ENCODE results near the gene REC8. TPM values are rescaled to one million over a fixed set of nuclear protein-coding genes. Genes with fewer than 3 reads are reported as not detected.

The REC8 gene
- total and polyA plus RNA-seq, 2 of the 13 experiments (the other 11 are each of a cell fraction or from before 2014, with no cell fraction given), result 3.4 to 14.7 TPM

DNA sequence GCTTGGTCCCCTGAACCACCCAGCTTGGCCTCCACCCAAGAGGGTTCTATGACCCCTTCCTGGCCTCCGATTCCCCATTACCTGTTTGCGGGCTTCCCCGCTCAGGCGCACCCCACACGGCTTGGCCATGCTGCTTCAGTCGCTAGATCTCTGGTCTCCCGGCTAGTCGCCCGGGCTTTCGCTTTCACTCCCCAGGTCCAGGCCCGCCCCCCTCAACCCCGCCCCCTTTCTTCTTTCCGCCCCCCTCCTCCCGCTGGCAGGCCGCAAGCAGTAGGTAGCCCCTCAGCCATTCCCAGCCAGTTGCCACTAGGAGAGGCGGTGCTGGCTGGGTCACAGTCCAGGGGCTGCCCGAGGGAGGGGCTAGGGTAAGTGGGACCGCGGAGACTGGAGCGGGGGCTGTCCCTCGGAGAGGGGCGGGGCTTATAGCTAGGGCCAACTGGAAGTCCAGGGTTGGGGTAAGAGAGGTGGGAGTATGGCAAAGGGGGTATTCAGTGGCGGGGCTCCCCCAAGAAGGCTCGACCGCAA, 25.4 kb upstream of the REC8 start, which contains the start of gene PSME2 (continued):
- TF ChIP-seq CENPT (CRISPR knock-in tag; IDR thresholded peaks at IDR 0.05; ENCODE audit: low read depth), result no peak
- no peak for TF ChIP-seq RFX1 (IDR thresholded peaks at IDR 0.05)
- TF ChIP-seq CBX5 (CRISPR knock-in tag; IDR thresholded peaks at IDR 0.05; ENCODE audit: borderline replicate concordance), result no peak; the same call in 1 of the 2 replicates
- TF ChIP-seq NR2F2 (IDR thresholded peaks at IDR 0.05; ENCODE audit: borderline replicate concordance, low read depth), result no peak
- no peak for TF ChIP-seq ATM (IDR thresholded peaks at IDR 0.05; ENCODE audit: borderline replicate concordance)
- TF ChIP-seq HOXA7 (CRISPR knock-in tag; IDR thresholded peaks at IDR 0.05), result no peak
- TF ChIP-seq U2AF2 (IDR thresholded peaks at IDR 0.05; ENCODE audit: low read depth, low read length), result no peak
- TF ChIP-seq ZNF547 (CRISPR knock-in tag; IDR thresholded peaks at IDR 0.05), result peak; percentile 43; the same call in 1 of the 2 replicates
- TF ChIP-seq, protein P1, sequence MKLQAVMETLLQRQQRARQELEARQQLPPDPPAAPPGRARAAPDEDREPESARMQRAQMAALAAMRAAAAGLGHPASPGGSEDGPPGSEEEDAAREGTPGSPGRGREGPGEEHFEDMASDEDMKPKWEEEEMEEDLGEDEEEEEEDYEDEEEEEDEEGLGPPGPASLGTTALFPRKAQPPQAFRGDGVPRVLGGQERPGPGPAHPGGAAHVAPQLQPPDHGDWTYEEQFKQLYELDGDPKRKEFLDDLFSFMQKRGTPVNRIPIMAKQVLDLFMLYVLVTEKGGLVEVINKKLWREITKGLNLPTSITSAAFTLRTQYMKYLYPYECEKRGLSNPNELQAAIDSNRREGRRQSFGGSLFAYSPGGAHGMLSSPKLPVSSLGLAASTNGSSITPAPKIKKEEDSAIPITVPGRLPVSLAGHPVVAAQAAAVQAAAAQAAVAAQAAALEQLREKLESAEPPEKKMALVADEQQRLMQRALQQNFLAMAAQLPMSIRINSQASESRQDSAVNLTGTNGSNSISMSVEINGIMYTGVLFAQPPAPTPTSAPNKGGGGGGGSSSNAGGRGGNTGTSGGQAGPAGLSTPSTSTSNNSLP (IDR thresholded peaks at IDR 0.05; ENCODE audit: low read depth, low read length), result peak; percentile 44; the same call in 1 of the 2 replicates
- peak; percentile 51; the same call in 1 of the 2 replicates for TF ChIP-seq RAD21 (CRISPR knock-in tag; IDR thresholded peaks at IDR 0.05)
- TF ChIP-seq ZNF773 (CRISPR knock-in tag; IDR thresholded peaks at IDR 0.05; ENCODE audit: borderline replicate concordance), result no peak
- TF ChIP-seq RBAK (CRISPR knock-in tag; IDR thresholded peaks at IDR 0.05), result peak; percentile 78; the same call in 1 of the 2 replicates
- TF ChIP-seq, protein P2, sequence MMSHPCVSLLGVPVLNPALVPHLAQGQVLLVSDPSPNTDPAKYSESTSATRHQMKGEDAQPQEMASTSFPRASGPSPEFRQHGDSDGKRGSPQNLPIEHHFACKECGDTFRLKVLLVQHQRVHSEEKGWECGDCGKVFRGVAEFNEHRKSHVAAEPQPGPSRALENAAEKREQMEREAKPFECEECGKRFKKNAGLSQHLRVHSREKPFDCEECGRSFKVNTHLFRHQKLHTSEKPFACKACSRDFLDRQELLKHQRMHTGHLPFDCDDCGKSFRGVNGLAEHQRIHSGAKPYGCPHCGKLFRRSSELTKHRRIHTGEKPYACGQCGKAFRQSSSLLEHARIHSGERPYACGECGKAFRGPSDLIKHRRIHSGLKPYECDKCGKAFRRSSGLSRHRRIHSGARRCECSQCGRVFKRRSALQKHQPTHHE (CRISPR knock-in tag; IDR thresholded peaks at IDR 0.05; ENCODE audit: borderline replicate concordance), result peak; percentile 86; the same call in 1 of the 2 replicates
- TF ChIP-seq MZF1 (CRISPR knock-in tag; IDR thresholded peaks at IDR 0.05; ENCODE audit: borderline replicate concordance), result 0 out of 2 replicates have a peak, but pooled peaks have one; percentile 91
- TF ChIP-seq ARNT (IDR thresholded peaks at IDR 0.05), result no peak
- TF ChIP-seq ERF (CRISPR knock-in tag; IDR thresholded peaks at IDR 0.05), result peak; percentile 88; the same call in 1 of the 2 replicates
- TF ChIP-seq KDM6A (CRISPR knock-in tag; IDR thresholded peaks at IDR 0.05; ENCODE audit: low read depth), result peak; percentile 64; the same call in 1 of the 2 replicates
- TF ChIP-seq, protein P3, sequence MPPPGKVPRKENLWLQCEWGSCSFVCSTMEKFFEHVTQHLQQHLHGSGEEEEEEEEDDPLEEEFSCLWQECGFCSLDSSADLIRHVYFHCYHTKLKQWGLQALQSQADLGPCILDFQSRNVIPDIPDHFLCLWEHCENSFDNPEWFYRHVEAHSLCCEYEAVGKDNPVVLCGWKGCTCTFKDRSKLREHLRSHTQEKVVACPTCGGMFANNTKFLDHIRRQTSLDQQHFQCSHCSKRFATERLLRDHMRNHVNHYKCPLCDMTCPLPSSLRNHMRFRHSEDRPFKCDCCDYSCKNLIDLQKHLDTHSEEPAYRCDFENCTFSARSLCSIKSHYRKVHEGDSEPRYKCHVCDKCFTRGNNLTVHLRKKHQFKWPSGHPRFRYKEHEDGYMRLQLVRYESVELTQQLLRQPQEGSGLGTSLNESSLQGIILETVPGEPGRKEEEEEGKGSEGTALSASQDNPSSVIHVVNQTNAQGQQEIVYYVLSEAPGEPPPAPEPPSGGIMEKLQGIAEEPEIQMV (CRISPR knock-in tag; IDR thresholded peaks at IDR 0.05; ENCODE audit: low read depth), result no peak
- no peak for TF ChIP-seq ONECUT2 (CRISPR knock-in tag; IDR thresholded peaks at IDR 0.05)
- peak; percentile 91 for TF ChIP-seq EEA1 (CRISPR knock-in tag; IDR thresholded peaks at IDR 0.05; ENCODE audit: borderline replicate concordance)
- peak; percentile 43; the same call in 1 of the 2 replicates for TF ChIP-seq ELF3 (CRISPR knock-in tag; IDR thresholded peaks at IDR 0.05)
- peak; percentile 90 for TF ChIP-seq PTBP1 (IDR thresholded peaks at IDR 0.05; ENCODE audit: low read depth, low read length, poor library complexity, severe bottlenecking)
- no peak for TF ChIP-seq ZNF33A (CRISPR knock-in tag; IDR thresholded peaks at IDR 0.05; ENCODE audit: borderline replicate concordance)
- no peak for TF ChIP-seq FOXJ3 (CRISPR knock-in tag; IDR thresholded peaks at IDR 0.05; ENCODE audit: borderline replicate concordance)
- TF ChIP-seq, protein P4, sequence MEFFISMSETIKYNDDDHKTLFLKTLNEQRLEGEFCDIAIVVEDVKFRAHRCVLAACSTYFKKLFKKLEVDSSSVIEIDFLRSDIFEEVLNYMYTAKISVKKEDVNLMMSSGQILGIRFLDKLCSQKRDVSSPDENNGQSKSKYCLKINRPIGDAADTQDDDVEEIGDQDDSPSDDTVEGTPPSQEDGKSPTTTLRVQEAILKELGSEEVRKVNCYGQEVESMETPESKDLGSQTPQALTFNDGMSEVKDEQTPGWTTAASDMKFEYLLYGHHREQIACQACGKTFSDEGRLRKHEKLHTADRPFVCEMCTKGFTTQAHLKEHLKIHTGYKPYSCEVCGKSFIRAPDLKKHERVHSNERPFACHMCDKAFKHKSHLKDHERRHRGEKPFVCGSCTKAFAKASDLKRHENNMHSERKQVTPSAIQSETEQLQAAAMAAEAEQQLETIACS (CRISPR knock-in tag; IDR thresholded peaks at IDR 0.05), result no peak

All from HepG2 (cell line).